K562 (cell line): ENCODE measurements around the gene MROH8. TPM values are rescaled to one million over a fixed set of nuclear protein-coding genes. Genes with fewer than 3 reads are reported as not detected.

Experiments used
- ATAC-seq: fragments of 200-7000 bp; cut with Tn5 transposase; 3 replicates; pipeline ENCODE4 v1.9.1; 2020; ENCODE audit warnings: moderate library complexity
- BruUV-seq: library from RNA; stranded (reverse); fragments of 400-500 nt; replicated peaks from 2 replicates; lab custom pipeline; 2021; lab: Mats Ljungman, UMichigan
- CTCF ChIA-PET: fragments of 300-600 bp; formaldehyde crosslinking; extraction: SDS; loops from one replicate; lab custom pipeline; 2021; ENCODE audit warnings: low intra/inter-chr PET ratio; lab: Yijun Ruan, JAX
- POLR2A ChIA-PET: fragments of 300-600, 350-650 bp; sonication (Branson Sonifier 250); formaldehyde crosslinking; extraction: SDS; loops from one replicate; lab custom pipeline; 2021; ENCODE audit warnings: antibody characterized with exemption, inconsistent platforms; lab: Yijun Ruan, JAX
- DNase-seq, 4 experiments: peaks; one replicate each; pipeline versions ENCODE4 v3.0.0 to v3.0.0-alpha.2; 2011 to 2018; ENCODE audit warnings: low spot score in 3 of 4, mixed read lengths in 3 of 4; ENCODE audit errors: extremely low read depth in 1 of 4
- FAIRE-seq: peaks from 2 replicates; lab custom pipeline; 2011; peaks lifted over from hg19 to GRCh38; lab: Jason Lieb, UNC
- H2AFZ ChIP-seq: 2 replicates; pipeline ENCODE4 v1.6.0; 2011; ENCODE audit warnings: low read depth, low read length, control low read depth, inconsistent platforms
- H3K27ac ChIP-seq: fragments of 200-600 bp; 3 replicates; pipeline ENCODE4 v1.8.0; 2011; ENCODE audit warnings: low read depth, mild to moderate bottlenecking, control low read depth, inconsistent platforms, low read length, moderate library complexity, mixed read lengths; ENCODE audit errors: extremely low read depth
- H3K27me3 ChIP-seq, 2 experiments: fragments of 300-600 bp in 1 of 2; 2 replicates in 1 of 2; 3 replicates in 1 of 2; pipeline versions ENCODE4 v1.6.0 to v1.8.0; 2011; ENCODE audit warnings: inconsistent platforms in 2 of 2, low read length in 2 of 2, mild to moderate bottlenecking in 1 of 2, mixed read lengths in 1 of 2, moderate library complexity in 1 of 2; ENCODE audit not compliant: control insufficient read depth in 2 of 2, insufficient read depth in 2 of 2
- H3K36me3 ChIP-seq: fragments of 300-600 bp; 3 replicates; pipeline ENCODE4 v1.8.0; 2011; ENCODE audit warnings: mild to moderate bottlenecking, low read length, inconsistent platforms; ENCODE audit not compliant: control insufficient read depth, insufficient read depth
- H3K4me1 ChIP-seq, 2 experiments: fragments of 200-600 bp in 1 of 2; replicated peaks in 1 of 2; 2 replicates in 1 of 2; 3 replicates in 1 of 2; pipeline versions ENCODE4 v1.5.1 to v1.8.0; 2011; ENCODE audit warnings: inconsistent platforms in 2 of 2, low read length in 2 of 2, mild to moderate bottlenecking in 1 of 2, mixed read lengths in 1 of 2, moderate library complexity in 1 of 2; ENCODE audit not compliant: control insufficient read depth in 2 of 2, insufficient read depth in 2 of 2
- H3K4me2 ChIP-seq: 2 replicates; pipeline ENCODE4 v1.6.1; 2011; ENCODE audit warnings: low read length, control low read depth, inconsistent platforms, mixed read lengths; ENCODE audit not compliant: insufficient read depth
- H3K4me3 ChIP-seq: fragments of 200-600 bp; sonication (generic), shearing (Covaris generic); 2 replicates; pipeline ENCODE4 v1.5.1; 2016; ENCODE audit warnings: control low read depth, inconsistent platforms
- H3K79me2 ChIP-seq: fragments of 200-600 bp; 3 replicates; pipeline ENCODE4 v1.8.0; 2011; ENCODE audit warnings: low read length, inconsistent platforms; ENCODE audit not compliant: control insufficient read depth, insufficient read depth
- H3K9ac ChIP-seq, 2 experiments: 2 replicates each; pipeline versions ENCODE4 v1.6.0 to v1.6.1; 2011; ENCODE audit warnings: low read depth in 2 of 2, low read length in 2 of 2, control low read depth in 1 of 2, inconsistent platforms in 1 of 2, mild to moderate bottlenecking in 1 of 2, mixed read lengths in 1 of 2; ENCODE audit not compliant: insufficient read depth in 1 of 2
- H3K9me1 ChIP-seq: one replicate; pipeline ENCODE4 v1.6.0; 2011; ENCODE audit warnings: inconsistent platforms, mild to moderate bottlenecking, low read length, moderate library complexity; ENCODE audit not compliant: control insufficient read depth, insufficient read depth
- H3K9me3 ChIP-seq: replicated peaks from 2 replicates; pipeline ENCODE4 v1.5.1; 2011; ENCODE audit warnings: low read depth, low read length, inconsistent platforms; ENCODE audit not compliant: control insufficient read depth, insufficient read depth
- H4K20me1 ChIP-seq: replicated peaks from 2 replicates; pipeline ENCODE4 v1.6.1; 2011; ENCODE audit warnings: low read length, inconsistent platforms, mixed read lengths; ENCODE audit not compliant: control insufficient read depth, insufficient read depth
- HDAC2 ChIP-seq: fragments of 450-650 bp; IDR thresholded peaks from 2 replicates; pipeline ENCODE4 v1.6.1; 2016; ENCODE audit warnings: mild to moderate bottlenecking
- L3MBTL2 ChIP-seq: fragments of 450-650 bp; IDR thresholded peaks from 2 replicates; pipeline ENCODE4 v1.6.1; 2016; ENCODE audit warnings: mild to moderate bottlenecking, moderate library complexity
- PTTG1 ChIP-seq: fragments of 450-650 bp; IDR thresholded peaks from 2 replicates; pipeline ENCODE4 v1.6.1; 2016; ENCODE audit warnings: low read depth, mild to moderate bottlenecking, missing genetic modification characterization, missing compliant biosample characterization
- RAD21 ChIP-seq, 2 experiments: fragments of 250-450 bp in 1 of 2; fragments of 450-650 bp in 1 of 2; sonication (Bioruptor Pico) in 1 of 2; formaldehyde crosslinking in 1 of 2; IDR thresholded peaks in 1 of 2; conservative IDR thresholded peaks in 1 of 2; 2 replicates each; pipeline versions ENCODE4 v1.4.0 to v1.8.0; 2020 to 2022; ENCODE audit warnings: mild to moderate bottlenecking in 2 of 2, moderate library complexity in 1 of 2
- RAD51 ChIP-seq: fragments of 450-650 bp; IDR thresholded peaks from 2 replicates; pipeline ENCODE4 v1.7.1; 2016; ENCODE audit warnings: low read depth, mild to moderate bottlenecking, borderline replicate concordance
- RUNX1 ChIP-seq: sonication (generic); IDR thresholded peaks from 2 replicates; pipeline ENCODE4 v1.6.1; 2016; ENCODE audit warnings: antibody characterized with exemption, low read depth
- SLC30A9 ChIP-seq: fragments of 250-450 bp; sonication (Bioruptor Pico); IDR thresholded peaks from 2 replicates; pipeline ENCODE4 v1.8.0; 2022; ENCODE audit warnings: mild to moderate bottlenecking, moderate library complexity
- SRSF9 ChIP-seq: fragments of 200-400 bp; formaldehyde crosslinking; IDR thresholded peaks from 2 replicates; pipeline ENCODE4 v1.6.1; 2017; ENCODE audit warnings: low read depth, low read length, borderline replicate concordance
- ZFP30 ChIP-seq: fragments of 250-450 bp; sonication (Bioruptor Pico); IDR thresholded peaks from 2 replicates; pipeline ENCODE4 v1.8.0; 2022; ENCODE audit warnings: moderate library complexity, mild to moderate bottlenecking, inconsistent platforms, borderline replicate concordance
- ZNF764 ChIP-seq: fragments of 250-450 bp; sonication (Bioruptor Pico); IDR thresholded peaks from 2 replicates; pipeline ENCODE4 v1.4.0; 2020; ENCODE audit warnings: low read depth, mild to moderate bottlenecking, moderate library complexity
- WGBS: fragments of 100-300 bp; shearing (Covaris generic); methylation state at CpG from one replicate; pipeline ENCODE4 v1.1.6; 2016; ENCODE audit warnings: low coverage, mixed read lengths; ENCODE audit not compliant: insufficient coverage; ENCODE audit errors: missing lambda C conversion rate; 5-methylcytosine and 5-hydroxymethylcytosine counted together
- in situ Hi-C: fragments of 300-500 bp; cut with MboI; formaldehyde crosslinking; loops from 4 replicates; pipeline ENCODE4 v1.15.0; 2018; ENCODE audit warnings: inconsistent platforms, mixed read lengths
- intact Hi-C: fragments of 100-400 bp; cut with micrococcal nuclease; formaldehyde crosslinking; loops from 2 replicates; pipeline ENCODE4 v1.14.2; 2022
- polyA plus RNA-seq, 8 experiments: library from polyadenylated mRNA; depleted of rRNA in 4 of 8; stranded (reverse) in 5 of 8; unstranded in 3 of 8; fragments of >200 nt; fragmentation: Nextera tagmentation in 2 of 8; fragmentation: Illumina TruSeq in 1 of 8; extraction: Ambion mirVana in 2 of 8; extraction: Trizol in 1 of 8; gene quantifications; 2 replicates each; pipeline versions ENCODE4 v1.2.1 to v1.2.3, GENCODE V29; 2011 to 2014; ENCODE audit warnings: inconsistent platforms in 1 of 8, missing spikeins in 1 of 8
- total RNA-seq, 7 experiments: library from RNA; depleted of rRNA in 6 of 7; stranded (reverse); fragments of >200 nt in 6 of 7; fragmentation: Illumina TruSeq in 2 of 7; extraction: Trizol in 2 of 7; gene quantifications; 2 replicates each; pipeline versions ENCODE4 v1.2.1 to v1.2.3, GENCODE V29; 2011 to 2021; ENCODE audit warnings: low replicate concordance in 1 of 7
- TF ChIP-seq, protein P1 (sequence below): sonication (generic); formaldehyde crosslinking; IDR thresholded peaks from 2 replicates; pipeline ENCODE4 v1.8.0; 2022; ENCODE audit warnings: missing genetic modification reagents, mild to moderate bottlenecking, borderline replicate concordance
- TF ChIP-seq, protein P2 (sequence below): sonication (generic); formaldehyde crosslinking; IDR thresholded peaks from 2 replicates; pipeline ENCODE4 v1.9.0; 2022; ENCODE audit warnings: mild to moderate bottlenecking, missing genetic modification reagents
- TF ChIP-seq, protein P3 (sequence below): fragments of 200-800 bp; sonication (Bioruptor generic); IDR thresholded peaks from 2 replicates; pipeline ENCODE4 v1.6.1; 2017; ENCODE audit warnings: missing genetic modification characterization, missing compliant biosample characterization
- TF ChIP-seq, protein P4 (sequence below), 2 experiments: fragments of 450-650 bp in 1 of 2; sonication (generic) in 1 of 2; formaldehyde crosslinking; conservative IDR thresholded peaks; 2 replicates each; pipeline versions ENCODE4 v1.4.0 to v1.8.1; 2020 to 2022; ENCODE audit warnings: mild to moderate bottlenecking in 1 of 2, missing genetic modification reagents in 1 of 2

Gene MROH8
- total and polyA plus RNA-seq, 9 of the 15 experiments (the other 6 are each of a cell fraction or from before 2014, with no cell fraction given), result 0.21 to 1.5 (median 0.78) TPM

DNA sequence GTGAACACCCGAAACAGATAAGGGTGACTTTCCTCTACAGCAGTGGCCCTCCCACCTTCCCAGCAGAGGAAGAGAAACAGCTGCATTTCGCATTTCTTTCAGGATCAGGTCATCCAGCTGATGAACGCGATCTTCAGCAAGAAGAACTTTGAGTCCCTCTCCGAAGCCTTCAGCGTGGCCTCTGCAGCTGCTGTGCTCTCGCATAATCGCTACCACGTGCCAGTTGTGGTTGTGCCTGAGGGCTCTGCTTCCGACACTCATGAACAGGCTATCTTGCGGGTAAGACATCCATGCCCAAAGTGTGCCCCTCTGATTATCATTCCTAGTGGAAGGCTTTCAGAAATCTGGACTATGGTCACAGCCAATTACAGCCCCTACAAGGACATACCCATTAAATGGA lies 27.8 kb upstream of the MROH8 start:
- intact Hi-C loops, result no loop called here
- H3K9me1 ChIP-seq, result no peaks in the 10 kb centered on the region
- no peak overlapping the region for H3K27ac ChIP-seq
- ChIA-PET CTCF (no interaction called here), POLR2A (no interaction called here)
- no peak overlapping the region for H2AFZ ChIP-seq
- peaks cover 88% of the 10 kb centered on the region for H3K36me3 ChIP-seq
- no peak for FAIRE-seq
- no peak overlapping the region for H3K9ac ChIP-seq
- H3K9me3 ChIP-seq, result no peaks in the 10 kb centered on the region
- no peaks in the 10 kb centered on the region for H3K27me3 ChIP-seq
- H3K4me3 ChIP-seq, result no peak overlapping the region
- H3K79me2 ChIP-seq, result 0 out of 3 replicates have a peak, but pooled peaks cover 5% of the 10 kb centered on the region
- no peaks in the 10 kb centered on the region for H3K4me1 ChIP-seq
- H3K4me2 ChIP-seq, result no peak overlapping the region
- no TSS peak for BruUV-seq
- ATAC-seq, result no peak
- WGBS, result 96% methylated on average over 11 of the region's 11 CpGs
- no peak for DNase-seq
- H4K20me1 ChIP-seq, result peaks cover 7% of the 10 kb centered on the region; the same call in 1 of the 2 replicates
- in situ Hi-C loops, result no loop called here
- TF ChIP-seq ZFP30 (CRISPR knock-in tag), result no peak
- TF ChIP-seq SLC30A9 (CRISPR knock-in tag), result no peak
- TF ChIP-seq RUNX1, result no peak
- TF ChIP-seq HDAC2, result no peak
- no peak for TF ChIP-seq PTTG1 (tag)
- TF ChIP-seq L3MBTL2, result no peak
- TF ChIP-seq ZNF764 (CRISPR knock-in tag), result no peak
- TF ChIP-seq RAD51, result no peak
- no peak for TF ChIP-seq SRSF9
- TF ChIP-seq, protein P1, sequence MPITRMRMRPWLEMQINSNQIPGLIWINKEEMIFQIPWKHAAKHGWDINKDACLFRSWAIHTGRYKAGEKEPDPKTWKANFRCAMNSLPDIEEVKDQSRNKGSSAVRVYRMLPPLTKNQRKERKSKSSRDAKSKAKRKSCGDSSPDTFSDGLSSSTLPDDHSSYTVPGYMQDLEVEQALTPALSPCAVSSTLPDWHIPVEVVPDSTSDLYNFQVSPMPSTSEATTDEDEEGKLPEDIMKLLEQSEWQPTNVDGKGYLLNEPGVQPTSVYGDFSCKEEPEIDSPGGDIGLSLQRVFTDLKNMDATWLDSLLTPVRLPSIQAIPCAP (CRISPR knock-in tag), result no peak
- TF ChIP-seq, protein P2, sequence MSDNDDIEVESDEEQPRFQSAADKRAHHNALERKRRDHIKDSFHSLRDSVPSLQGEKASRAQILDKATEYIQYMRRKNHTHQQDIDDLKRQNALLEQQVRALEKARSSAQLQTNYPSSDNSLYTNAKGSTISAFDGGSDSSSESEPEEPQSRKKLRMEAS (CRISPR knock-in tag), result no peak
- TF ChIP-seq, protein P3, sequence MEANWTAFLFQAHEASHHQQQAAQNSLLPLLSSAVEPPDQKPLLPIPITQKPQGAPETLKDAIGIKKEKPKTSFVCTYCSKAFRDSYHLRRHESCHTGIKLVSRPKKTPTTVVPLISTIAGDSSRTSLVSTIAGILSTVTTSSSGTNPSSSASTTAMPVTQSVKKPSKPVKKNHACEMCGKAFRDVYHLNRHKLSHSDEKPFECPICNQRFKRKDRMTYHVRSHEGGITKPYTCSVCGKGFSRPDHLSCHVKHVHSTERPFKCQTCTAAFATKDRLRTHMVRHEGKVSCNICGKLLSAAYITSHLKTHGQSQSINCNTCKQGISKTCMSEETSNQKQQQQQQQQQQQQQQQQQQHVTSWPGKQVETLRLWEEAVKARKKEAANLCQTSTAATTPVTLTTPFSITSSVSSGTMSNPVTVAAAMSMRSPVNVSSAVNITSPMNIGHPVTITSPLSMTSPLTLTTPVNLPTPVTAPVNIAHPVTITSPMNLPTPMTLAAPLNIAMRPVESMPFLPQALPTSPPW, result no peak
- TF ChIP-seq RAD21 (CRISPR knock-in tag; conservative IDR thresholded peaks at IDR 0.05 in 1 of 2, IDR thresholded peaks at IDR 0.05 in 1 of 2), result no peak
- TF ChIP-seq, protein P4, sequence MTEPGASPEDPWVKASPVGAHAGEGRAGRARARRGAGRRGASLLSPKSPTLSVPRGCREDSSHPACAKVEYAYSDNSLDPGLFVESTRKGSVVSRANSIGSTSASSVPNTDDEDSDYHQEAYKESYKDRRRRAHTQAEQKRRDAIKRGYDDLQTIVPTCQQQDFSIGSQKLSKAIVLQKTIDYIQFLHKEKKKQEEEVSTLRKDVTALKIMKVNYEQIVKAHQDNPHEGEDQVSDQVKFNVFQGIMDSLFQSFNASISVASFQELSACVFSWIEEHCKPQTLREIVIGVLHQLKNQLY (CRISPR knock-in tag; conservative IDR thresholded peaks at IDR 0.05), result no peak
